H9 (cell line): ENCODE results near the gene PRKCA. TPM values are rescaled to one million over a fixed set of nuclear protein-coding genes. Genes with fewer than 3 reads are reported as not detected.

Experiments
- DNase-seq: peaks from one replicate; pipeline ENCODE4 v3.0.0-alpha.2; 2017
- H2AFZ ChIP-seq: one replicate; pipeline ENCODE4 v1.6.1; 2013; ENCODE audit warnings: mild to moderate bottlenecking, low read length, control low read depth, moderate library complexity
- H2AK5ac ChIP-seq: 2 replicates; pipeline ENCODE4 v1.6.1; 2013; ENCODE audit warnings: low read length, control low read depth, mixed read lengths; ENCODE audit not compliant: insufficient read length
- H2BK120ac ChIP-seq: one replicate; pipeline ENCODE4 v1.6.1; 2013; ENCODE audit warnings: low read depth, mild to moderate bottlenecking, low read length, control low read depth, inconsistent platforms; ENCODE audit not compliant: poor library complexity, severe bottlenecking
- H2BK12ac ChIP-seq: 2 replicates; pipeline ENCODE4 v1.6.1; 2013; ENCODE audit warnings: low read length, control low read depth, mixed read lengths, low read depth; ENCODE audit not compliant: insufficient read length
- H2BK15ac ChIP-seq: 2 replicates; pipeline ENCODE4 v1.6.1; 2013; ENCODE audit warnings: low read depth, low read length, control low read depth
- H2BK20ac ChIP-seq: one replicate; pipeline ENCODE4 v1.6.1; 2013; ENCODE audit warnings: low read depth, mild to moderate bottlenecking, low read length, control low read depth, inconsistent platforms; ENCODE audit not compliant: poor library complexity, severe bottlenecking
- H2BK5ac ChIP-seq: 2 replicates; pipeline ENCODE4 v1.6.1; 2013; ENCODE audit warnings: low read length, control low read depth, mixed read lengths; ENCODE audit not compliant: insufficient read length
- H3K14ac ChIP-seq: 2 replicates; pipeline ENCODE4 v1.6.1; 2013; ENCODE audit warnings: low read length, control low read depth; ENCODE audit not compliant: insufficient read depth
- H3K18ac ChIP-seq: 2 replicates; pipeline ENCODE4 v1.6.1; 2013; ENCODE audit warnings: low read depth, mild to moderate bottlenecking, mixed read lengths, low read length, control low read depth; ENCODE audit not compliant: insufficient read length
- H3K23ac ChIP-seq: 2 replicates; pipeline ENCODE4 v1.6.1; 2013; ENCODE audit warnings: low read length, control low read depth, mixed read lengths, low read depth; ENCODE audit not compliant: insufficient read length
- H3K23me2 ChIP-seq: 2 replicates; pipeline ENCODE4 v1.6.1; 2013; ENCODE audit warnings: low read depth, mild to moderate bottlenecking, mixed read lengths, low read length, control low read depth; ENCODE audit not compliant: insufficient read length, poor library complexity, severe bottlenecking
- H3K27ac ChIP-seq: 2 replicates; pipeline ENCODE4 v1.5.1; 2013; ENCODE audit warnings: low read length, control low read depth, mixed read lengths, low read depth; ENCODE audit not compliant: insufficient read length
- H3K27me3 ChIP-seq: 2 replicates; pipeline ENCODE4 v1.6.1; 2013; ENCODE audit warnings: low read length, control low read depth, inconsistent platforms; ENCODE audit not compliant: insufficient read depth
- H3K4ac ChIP-seq: 2 replicates; pipeline ENCODE4 v1.6.1; 2013; ENCODE audit warnings: low read depth, mild to moderate bottlenecking, control low read depth, inconsistent platforms, low read length, moderate library complexity
- H3K4me1 ChIP-seq: 2 replicates; pipeline ENCODE4 v1.6.1; 2013; ENCODE audit warnings: low read length, control low read depth, inconsistent platforms; ENCODE audit not compliant: insufficient read depth
- H3K4me2 ChIP-seq: 2 replicates; pipeline ENCODE4 v1.6.1; 2013; ENCODE audit warnings: low read length, control low read depth, mixed read lengths; ENCODE audit not compliant: insufficient read length, insufficient read depth
- H3K56ac ChIP-seq: 2 replicates; pipeline ENCODE4 v1.6.1; 2013; ENCODE audit warnings: low read depth, mild to moderate bottlenecking, mixed read lengths, low read length, control low read depth; ENCODE audit not compliant: insufficient read length
- H3K79me1 ChIP-seq: 2 replicates; pipeline ENCODE4 v1.6.1; 2013; ENCODE audit warnings: low read depth, mild to moderate bottlenecking, moderate library complexity, low read length, control low read depth, inconsistent platforms; ENCODE audit not compliant: insufficient read depth, poor library complexity, severe bottlenecking
- H3K79me2 ChIP-seq: 2 replicates; pipeline ENCODE4 v1.6.1; 2013; ENCODE audit warnings: low read length, control low read depth, inconsistent platforms; ENCODE audit not compliant: insufficient read depth
- H3K9ac ChIP-seq: 2 replicates; pipeline ENCODE4 v1.6.1; 2013; ENCODE audit warnings: low read length, control low read depth, mixed read lengths; ENCODE audit not compliant: insufficient read length; ENCODE audit errors: extremely low read depth
- H3K9me3 ChIP-seq: one replicate; pipeline ENCODE4 v1.6.1; 2013; ENCODE audit warnings: low read depth, low read length, inconsistent platforms; ENCODE audit not compliant: control insufficient read depth
- H3T11ph ChIP-seq: one replicate; pipeline ENCODE4 v1.6.1; 2013; ENCODE audit warnings: mild to moderate bottlenecking, low read length, control low read depth, inconsistent platforms
- H4K20me1 ChIP-seq: one replicate; pipeline ENCODE4 v1.6.1; 2013; ENCODE audit not compliant: control insufficient read depth, insufficient read length, insufficient read depth
- H4K5ac ChIP-seq: 2 replicates; pipeline ENCODE4 v1.6.1; 2013; ENCODE audit warnings: low read depth, mild to moderate bottlenecking, mixed read lengths, low read length, control low read depth; ENCODE audit not compliant: insufficient read length
- H4K8ac ChIP-seq: replicated peaks from 2 replicates; pipeline ENCODE4 v1.6.1; 2013; ENCODE audit warnings: low read length, control low read depth, mixed read lengths, low read depth; ENCODE audit not compliant: insufficient read length
- H4K91ac ChIP-seq: 2 replicates; pipeline ENCODE4 v1.6.1; 2013; ENCODE audit warnings: low read depth, mild to moderate bottlenecking, moderate library complexity, mixed read lengths, low read length, control low read depth; ENCODE audit not compliant: insufficient read length
- H3K27ac Mint-ChIP-seq, 3 experiments: 2 replicates in 2 of 3; 3 replicates in 1 of 3; pipeline ENCODE4 v1.8.0; 2020 to 2021; ENCODE audit warnings: mixed read lengths in 3 of 3, mild to moderate bottlenecking in 1 of 3, moderate library complexity in 1 of 3
- H3K27me3 Mint-ChIP-seq: 2 replicates; pipeline ENCODE4 v1.8.0; 2021; ENCODE audit warnings: low read depth, mild to moderate bottlenecking, moderate library complexity, mixed read lengths
- H3K36me3 Mint-ChIP-seq, 3 experiments: 2 replicates in 2 of 3; 3 replicates in 1 of 3; pipeline ENCODE4 v1.8.0; 2020 to 2021; ENCODE audit warnings: low read depth in 3 of 3, mixed read lengths in 3 of 3; ENCODE audit not compliant: insufficient read depth in 1 of 3
- H3K4me1 Mint-ChIP-seq, 2 experiments: 2 replicates each; pipeline ENCODE4 v1.8.0; 2020; ENCODE audit warnings: mixed read lengths in 2 of 2
- H3K4me3 Mint-ChIP-seq, 2 experiments: 2 replicates in 1 of 2; 3 replicates in 1 of 2; pipeline ENCODE4 v1.8.0; 2020 to 2021; ENCODE audit warnings: mild to moderate bottlenecking in 2 of 2, mixed read lengths in 2 of 2, moderate library complexity in 1 of 2
- H3K9me3 Mint-ChIP-seq, 2 experiments: 2 replicates in 1 of 2; 3 replicates in 1 of 2; pipeline ENCODE4 v1.8.0; 2020; ENCODE audit warnings: mild to moderate bottlenecking in 2 of 2, mixed read lengths in 2 of 2, moderate library complexity in 1 of 2
- WGBS: extraction: QIAGEN DNeasy Blood & Tissue Kit; methylation state at CpG from one replicate; pipeline ENCODE4 v1.1.7; 2013; ENCODE audit warnings: missing lambda C conversion rate, low lambda C conversion rate, mixed read lengths; ENCODE audit not compliant: insufficient read length; ENCODE audit errors: extremely low coverage; 5-methylcytosine and 5-hydroxymethylcytosine counted together
- total RNA-seq: library from RNA; stranded (reverse); gene quantifications from 2 replicates; pipeline ENCODE4 v1.2.1, GENCODE V29; 2021
- TF ChIP-seq, protein P1 (sequence below): fragments of 200-600 bp; sonication (generic); conservative IDR thresholded peaks from 3 replicates; pipeline ENCODE4 v1.8.0; 2021; ENCODE audit warnings: antibody characterized with exemption, mild to moderate bottlenecking

Gene PRKCA
- total RNA-seq, 1 experiment from 2014 or later: 10.5 TPM

DNA sequence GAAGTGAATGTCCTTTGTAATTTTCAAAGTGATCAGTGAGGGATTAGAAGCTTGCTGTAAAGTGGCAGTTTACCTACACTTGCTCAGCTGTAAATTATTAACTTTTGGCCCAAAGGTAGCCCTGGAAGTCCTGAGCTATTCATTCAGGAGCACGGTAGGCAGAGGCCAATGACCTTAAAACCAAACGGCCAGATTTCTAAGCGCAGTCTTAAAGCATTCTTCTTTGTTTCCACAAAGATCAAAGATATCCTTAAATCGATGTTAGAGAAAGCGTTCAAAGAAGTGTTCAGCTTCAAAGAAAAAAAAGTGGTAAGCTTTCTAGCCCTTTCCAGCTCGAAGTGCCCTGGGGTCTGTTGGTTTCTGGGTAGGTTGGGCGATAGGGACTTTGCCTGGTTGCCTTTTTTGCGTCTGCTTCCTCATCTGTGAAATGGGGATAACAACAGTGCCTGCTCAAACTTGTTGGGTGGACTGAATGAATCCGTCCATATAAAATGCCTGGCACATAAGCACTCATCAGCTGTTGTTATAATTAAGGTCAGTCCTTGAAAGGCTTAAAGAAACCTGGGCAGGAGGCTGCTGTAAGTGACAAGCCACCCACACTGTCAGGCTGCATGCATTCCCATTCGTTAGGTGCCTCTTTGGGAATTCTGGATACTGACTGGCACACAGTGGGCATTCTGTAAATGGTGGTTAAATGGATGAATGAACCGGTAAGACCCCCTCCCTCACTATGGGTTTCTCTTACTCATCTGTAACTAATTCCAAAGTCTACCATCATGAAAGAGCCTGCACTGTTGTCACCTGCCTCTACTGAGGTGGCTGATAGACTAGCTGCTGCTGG, 113.2 kb downstream of the PRKCA start:
- no peaks in the 10 kb centered on the region for H3K79me1 ChIP-seq
- no peak overlapping the region for H2BK5ac ChIP-seq
- H4K8ac ChIP-seq: no peak overlapping the region
- no peak overlapping the region for H2BK12ac ChIP-seq
- Mint-ChIP-seq H3K27ac (peak overlapping the region in 2 of 3 experiments; percentile 77 to 79; a peak in 2 of 7 replicates), H3K4me3 (no peak overlapping the region), H3K9me3 (no peaks in the 10 kb centered on the region), H3K27me3 (no peaks in the 10 kb centered on the region), H3K4me1 (peaks cover 7 to 16% of the 10 kb centered on the region in 2 experiments), H3K36me3 (no peaks in the 10 kb centered on the region)
- no peaks in the 10 kb centered on the region for H4K20me1 ChIP-seq
- no peak overlapping the region for H3K23ac ChIP-seq
- no peak overlapping the region for H3K4me2 ChIP-seq
- no peak overlapping the region for H3K4ac ChIP-seq
- H3T11ph ChIP-seq: no peak overlapping the region
- H3K27ac ChIP-seq: no peak overlapping the region
- H3K56ac ChIP-seq: no peak overlapping the region
- H3K9me3 ChIP-seq: no peaks in the 10 kb centered on the region
- no peaks in the 10 kb centered on the region for H3K79me2 ChIP-seq
- H3K9ac ChIP-seq: no peak overlapping the region
- H3K27me3 ChIP-seq: no peaks in the 10 kb centered on the region
- no peak overlapping the region for H3K14ac ChIP-seq
- no peak overlapping the region for H2AFZ ChIP-seq
- no peaks in the 10 kb centered on the region for H3K23me2 ChIP-seq
- no peak overlapping the region for H2BK120ac ChIP-seq
- WGBS: no CpG with 5 or more reads among the region's 11 CpGs
- no peak overlapping the region for H2AK5ac ChIP-seq
- no peak overlapping the region for H4K91ac ChIP-seq
- no peak overlapping the region for H3K18ac ChIP-seq
- no peak overlapping the region for H2BK15ac ChIP-seq
- no peak overlapping the region for H2BK20ac ChIP-seq
- H3K4me1 ChIP-seq: no peaks in the 10 kb centered on the region; the same call in 1 of the 2 replicates
- no peak overlapping the region for H4K5ac ChIP-seq
- DNase-seq: no peak
- TF ChIP-seq, protein P1, sequence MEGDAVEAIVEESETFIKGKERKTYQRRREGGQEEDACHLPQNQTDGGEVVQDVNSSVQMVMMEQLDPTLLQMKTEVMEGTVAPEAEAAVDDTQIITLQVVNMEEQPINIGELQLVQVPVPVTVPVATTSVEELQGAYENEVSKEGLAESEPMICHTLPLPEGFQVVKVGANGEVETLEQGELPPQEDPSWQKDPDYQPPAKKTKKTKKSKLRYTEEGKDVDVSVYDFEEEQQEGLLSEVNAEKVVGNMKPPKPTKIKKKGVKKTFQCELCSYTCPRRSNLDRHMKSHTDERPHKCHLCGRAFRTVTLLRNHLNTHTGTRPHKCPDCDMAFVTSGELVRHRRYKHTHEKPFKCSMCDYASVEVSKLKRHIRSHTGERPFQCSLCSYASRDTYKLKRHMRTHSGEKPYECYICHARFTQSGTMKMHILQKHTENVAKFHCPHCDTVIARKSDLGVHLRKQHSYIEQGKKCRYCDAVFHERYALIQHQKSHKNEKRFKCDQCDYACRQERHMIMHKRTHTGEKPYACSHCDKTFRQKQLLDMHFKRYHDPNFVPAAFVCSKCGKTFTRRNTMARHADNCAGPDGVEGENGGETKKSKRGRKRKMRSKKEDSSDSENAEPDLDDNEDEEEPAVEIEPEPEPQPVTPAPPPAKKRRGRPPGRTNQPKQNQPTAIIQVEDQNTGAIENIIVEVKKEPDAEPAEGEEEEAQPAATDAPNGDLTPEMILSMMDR: no peak
